Measurements from ENCODE around the gene TRERF1.

- no peak for TF ChIP-seq CTCF (IDR thresholded peaks at IDR 0.05)
- no peak for TF ChIP-seq POLR2A (IDR thresholded peaks at IDR 0.05)
Measured at GRCh38 chr6:42177514-42178364, 274.0 kb downstream of the TRERF1 start.

Data from testis (tissue), 2 donors.